NCI-H2196 treated with DMSO at 0.1 percent for 48 hours (cell line): Measurements from ENCODE around the gene HES7.

Experiments
- DNase-seq: peaks from one replicate; lab custom pipeline; 2025; ENCODE audit not compliant: unreplicated experiment; lab: John Stamatoyannopoulos, UW

The HES7 gene

DNA sequence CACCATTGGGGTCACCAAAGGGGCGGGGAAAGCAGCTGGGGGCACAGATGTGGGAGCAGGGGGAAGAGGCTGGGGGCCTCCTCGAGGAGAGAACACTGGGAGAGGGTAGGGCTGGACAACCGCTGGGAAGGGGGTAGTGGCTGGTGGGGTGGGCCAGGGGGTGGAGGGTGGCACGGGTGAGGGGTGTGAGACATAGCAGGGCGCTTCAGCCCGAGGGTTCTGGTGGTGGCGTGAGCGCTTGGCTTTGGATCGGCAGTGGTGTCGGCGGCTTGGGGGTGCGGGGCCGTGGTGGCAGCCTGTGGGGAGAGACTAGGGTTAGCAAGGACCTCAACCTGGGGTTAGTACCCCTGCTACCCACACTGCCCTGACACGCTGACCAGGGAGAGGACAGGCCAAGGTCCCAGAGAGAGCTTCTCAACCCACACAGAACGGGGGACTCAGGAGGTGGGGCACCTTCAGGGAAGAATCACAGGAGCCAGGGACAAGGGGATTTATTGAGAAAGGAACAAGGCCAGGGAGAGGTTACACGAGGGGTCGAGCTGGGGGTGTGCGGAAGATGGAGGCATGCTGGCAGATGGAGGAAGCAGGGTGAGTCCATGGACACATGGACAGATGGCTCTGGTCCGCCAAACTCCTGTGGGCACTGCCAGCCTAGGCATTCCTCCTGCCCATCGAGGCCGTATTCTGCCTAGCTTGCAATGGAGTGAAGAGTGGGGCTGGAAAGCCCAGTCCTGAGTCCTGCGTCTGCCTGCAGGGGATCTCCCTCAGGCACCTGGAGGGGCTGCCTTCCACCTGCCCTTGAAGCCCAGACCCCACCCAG is 19.9 kb upstream of the HES7 start:
- no peak for DNase-seq

DNA sequence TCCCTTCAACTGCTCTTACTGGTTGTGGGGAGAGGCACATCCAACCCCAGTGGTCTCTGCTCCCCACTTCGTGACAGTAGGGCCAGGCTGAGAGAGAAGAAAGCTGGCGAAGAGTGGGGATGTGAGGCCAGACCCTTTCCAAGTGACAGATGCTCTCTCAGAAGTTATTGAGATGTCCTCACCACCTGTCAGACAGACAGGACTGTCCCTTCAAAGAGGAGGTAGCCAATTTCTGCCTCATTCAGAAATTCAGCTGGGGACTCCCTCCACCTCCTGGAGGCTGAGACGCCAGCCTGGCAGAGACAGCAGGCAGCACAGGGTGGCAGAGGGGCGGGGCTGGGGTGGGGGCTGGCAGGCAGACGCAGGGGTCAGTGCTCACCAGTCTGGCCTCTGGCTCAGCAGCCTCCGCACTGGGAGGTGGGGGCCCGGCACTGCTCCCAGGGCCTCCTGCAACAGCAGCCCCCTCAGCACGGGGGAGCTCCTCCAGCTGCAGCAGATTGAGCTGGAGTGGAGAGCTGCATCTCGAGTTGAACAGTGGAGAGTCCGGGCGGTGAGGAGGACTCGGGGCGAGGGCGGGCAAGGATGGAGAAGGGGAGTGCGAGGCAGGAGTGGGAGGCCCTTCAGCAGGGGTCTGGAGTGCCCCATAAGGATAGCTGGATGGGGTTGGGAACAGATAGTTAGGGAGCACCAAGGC is 19.1 kb upstream of the HES7 start:
- no peak for DNase-seq

DNA sequence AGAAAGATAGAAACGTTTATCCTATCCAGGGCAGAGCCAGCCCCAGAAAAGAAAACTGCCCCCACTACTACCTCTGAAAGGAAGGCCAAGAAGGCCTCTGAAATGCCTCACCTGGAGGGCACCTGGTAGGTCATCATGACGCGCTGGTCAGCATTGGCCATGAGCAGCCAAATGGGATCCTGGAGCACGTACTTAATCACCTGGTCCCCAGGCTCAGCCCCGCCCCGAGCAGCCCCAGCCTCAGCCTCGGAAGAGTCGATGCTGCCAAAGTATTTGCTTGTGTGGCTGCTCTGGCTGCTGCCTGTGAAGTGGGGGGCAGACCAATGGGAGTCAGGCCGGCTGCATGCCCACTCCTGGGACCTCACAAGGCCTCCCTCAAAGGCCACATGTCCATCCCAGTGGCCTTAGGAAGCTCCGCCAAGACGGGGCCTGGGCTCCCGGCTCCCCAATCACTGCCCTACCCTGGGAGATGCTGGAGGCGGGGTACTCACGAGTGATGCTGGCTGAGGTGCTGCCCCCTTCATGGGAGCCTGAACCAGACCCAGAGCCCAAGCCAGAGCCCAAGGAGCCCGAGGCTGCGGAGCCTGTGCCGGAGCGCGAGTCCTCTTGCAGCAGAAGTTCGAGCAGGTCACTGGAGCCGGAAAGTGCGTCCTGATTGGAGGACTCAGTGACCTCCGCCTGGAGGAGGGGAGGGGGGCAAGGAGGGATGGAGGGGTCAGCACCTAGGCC is 18.4 kb upstream of the HES7 start:
- DNase-seq: no peak

DNA sequence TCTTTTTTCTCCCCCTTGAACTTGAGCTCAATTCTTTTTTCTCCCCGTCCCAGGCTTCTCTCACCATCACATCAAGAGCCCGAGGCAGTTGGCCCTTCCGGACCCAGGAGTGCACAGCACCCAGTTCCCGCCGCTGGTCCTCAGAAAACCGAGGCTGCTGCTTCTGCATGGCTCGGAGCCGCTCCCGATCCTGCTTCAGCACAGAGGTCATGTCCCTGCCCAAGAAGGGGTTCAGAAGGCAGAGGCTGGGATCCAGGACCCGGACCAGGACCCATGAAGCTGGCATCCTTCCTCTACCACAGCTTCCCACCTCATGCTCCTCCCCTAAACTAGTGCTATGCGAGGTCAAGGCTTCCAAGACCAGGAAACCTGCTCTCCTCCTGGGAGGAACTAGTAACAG is 17.8 kb upstream of the HES7 start:
- no peak for DNase-seq

DNA sequence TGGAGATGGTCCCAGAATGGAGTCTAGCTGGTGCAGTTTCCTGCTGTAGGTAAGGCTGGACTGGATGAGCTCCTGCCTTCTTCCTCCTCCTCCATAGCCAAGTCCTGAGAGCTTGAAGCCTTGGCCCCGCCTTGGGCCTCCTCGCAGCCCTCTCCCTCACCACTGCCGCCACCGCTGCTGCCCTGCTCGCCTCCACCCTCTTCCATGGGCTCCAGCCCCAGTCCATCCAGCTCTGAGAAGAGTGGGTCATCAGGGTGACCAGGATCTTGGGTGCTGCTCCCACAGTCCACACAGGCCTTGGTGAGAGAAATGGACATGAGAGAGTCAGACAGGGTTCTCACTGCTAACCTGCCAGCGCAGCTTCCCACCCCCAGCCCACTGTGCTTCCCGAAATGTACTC is 17.1 kb upstream of the HES7 start:
- no peak for DNase-seq

DNA sequence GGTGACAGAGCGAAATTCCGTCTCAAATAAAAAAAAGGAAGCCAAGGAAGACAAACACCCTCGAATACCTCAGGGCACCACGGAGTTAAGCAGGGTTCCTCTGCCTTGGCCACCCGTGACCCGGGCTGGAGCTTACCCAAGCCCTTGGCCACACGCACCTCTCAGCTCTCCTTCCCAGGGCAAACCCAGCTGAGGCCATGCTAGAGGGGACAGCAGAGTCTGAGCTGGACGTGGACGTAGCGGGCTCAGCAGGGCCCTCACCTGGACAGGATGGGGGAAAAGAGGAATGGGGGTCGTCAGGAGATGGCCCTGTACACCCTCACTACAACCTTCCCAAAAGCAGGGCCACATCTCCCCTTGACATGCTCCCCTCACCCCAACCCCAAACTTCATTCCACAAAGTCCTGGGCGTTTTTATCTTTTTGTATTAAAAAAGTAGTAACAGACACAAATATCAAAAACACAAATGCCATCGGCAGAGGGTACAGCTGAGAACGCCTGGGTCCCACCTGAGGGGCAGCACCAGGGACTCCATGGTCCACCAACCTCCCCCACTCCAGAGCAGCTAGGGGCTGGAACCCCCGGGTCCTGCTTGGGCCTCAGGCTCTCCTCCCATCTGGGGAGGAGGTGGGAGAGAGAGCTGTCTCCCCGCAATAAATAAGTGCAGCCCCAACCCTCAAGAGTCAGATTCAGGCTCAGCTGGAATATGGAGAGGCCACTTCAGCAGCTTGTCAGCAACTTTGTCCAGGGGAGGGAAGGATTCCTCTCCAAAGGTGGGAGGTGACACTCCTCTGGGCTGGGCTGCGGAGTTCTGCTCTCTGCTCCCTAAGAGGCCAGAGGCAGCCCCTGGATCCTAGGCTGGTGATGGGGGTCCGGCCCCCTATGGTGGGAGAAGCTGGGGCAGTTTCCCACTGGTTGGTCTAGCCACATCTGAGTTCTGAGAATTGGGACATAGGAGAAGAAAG is 16.4 kb upstream of the HES7 start:
- DNase-seq: no peak

DNA sequence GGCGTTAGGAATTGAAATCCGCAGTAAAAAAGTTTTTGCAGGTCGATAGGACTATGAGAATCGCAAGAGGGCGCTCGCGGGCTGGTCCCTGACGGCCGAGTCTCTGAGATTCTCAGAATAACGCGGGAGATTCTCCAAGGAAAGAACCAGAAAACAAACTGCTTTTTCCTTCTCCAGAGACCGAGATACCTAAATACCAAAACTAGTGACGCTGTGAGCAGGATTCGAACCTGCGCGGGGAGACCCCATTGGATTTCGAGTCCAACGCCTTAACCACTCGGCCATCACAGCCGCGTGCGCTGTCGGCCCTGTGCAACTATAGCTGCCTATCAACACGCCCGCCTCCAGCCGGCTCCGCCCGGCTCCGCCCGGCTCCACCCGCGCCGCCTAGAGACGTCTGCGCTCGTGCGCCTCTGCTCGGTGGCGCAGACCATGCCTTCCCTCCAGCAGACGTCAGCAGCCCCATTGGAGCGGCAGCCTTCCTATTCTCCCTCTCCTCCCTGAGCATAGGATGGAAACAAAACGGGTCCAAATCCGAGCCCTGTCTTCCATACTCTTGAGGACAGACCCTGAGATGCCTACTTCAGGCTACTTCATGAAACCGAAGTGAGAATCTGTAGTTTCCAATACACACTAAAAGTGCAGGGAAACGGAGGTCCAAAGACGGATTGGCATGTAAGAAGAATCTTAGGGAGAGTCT is 14.9 kb upstream of the HES7 start:
- peak; percentile 79 for DNase-seq

DNA sequence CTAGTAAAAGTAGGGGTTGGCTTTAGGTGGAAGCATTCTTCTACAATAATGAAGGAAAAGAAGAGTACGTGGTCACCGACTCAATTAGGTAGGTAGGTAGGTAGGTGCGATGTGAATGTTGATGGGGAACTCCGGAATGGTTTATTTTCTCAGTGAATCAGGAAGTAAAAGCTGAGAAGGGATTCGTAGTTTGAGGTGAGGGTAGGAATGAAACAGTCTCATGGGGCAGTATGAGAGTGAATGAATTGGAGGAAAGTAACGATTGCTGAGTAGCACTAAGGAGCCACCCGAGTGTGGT is 14.4 kb upstream of the HES7 start:
- no peak for DNase-seq

DNA sequence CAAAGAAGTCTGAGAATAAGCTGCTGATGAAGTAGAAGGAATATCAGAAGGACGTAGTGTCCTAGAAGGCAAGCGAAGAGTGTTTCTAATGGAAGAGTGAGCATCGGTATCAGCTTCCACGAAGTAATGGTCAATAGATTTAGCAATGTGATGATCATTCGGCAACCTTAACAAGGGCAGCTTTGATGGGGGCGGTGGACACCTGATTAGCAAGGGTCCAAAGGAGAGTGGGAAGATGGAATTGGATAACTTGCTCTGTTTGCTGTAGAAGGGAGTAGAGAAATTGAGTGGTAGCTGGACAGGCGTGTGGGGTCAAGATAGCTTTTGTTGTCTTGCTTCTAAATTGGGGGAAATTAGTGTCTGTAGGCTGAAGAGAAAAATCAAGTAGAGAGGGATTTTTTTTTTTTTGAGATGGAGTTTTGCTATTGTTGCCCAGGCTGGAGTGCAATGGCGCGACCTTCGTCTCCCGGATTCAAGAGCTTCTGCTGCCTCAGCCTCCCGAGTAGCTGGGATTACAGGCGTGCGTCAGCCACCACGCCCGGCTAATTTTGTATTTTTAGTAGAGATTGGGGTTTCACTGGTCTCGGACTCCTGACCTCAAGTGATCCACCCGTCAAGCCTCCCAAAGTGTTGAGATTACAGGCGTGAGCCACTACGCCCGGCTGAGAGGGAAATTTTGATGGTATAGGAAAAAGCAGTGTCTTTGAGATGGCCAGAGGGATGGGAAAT is 13.9 kb upstream of the HES7 start:
- DNase-seq: no peak

DNA sequence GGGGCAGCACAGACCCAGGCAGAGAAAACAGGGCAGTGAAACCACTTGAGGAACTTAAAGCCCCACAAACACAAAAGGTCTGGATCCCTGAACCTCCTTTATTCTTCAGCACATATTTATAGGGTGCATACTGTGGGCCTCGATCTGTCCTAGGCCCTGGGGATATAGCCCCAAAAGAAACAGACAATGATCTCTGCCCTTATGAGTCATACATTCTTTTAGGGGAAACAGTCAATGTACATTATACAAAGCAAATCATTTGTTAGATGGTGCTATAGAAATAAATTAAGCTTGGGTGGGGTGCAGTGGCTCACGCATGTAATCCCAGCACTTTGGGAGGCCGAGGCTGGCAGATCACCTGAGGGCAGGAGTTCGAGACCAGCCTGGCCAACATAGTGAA is 10.0 kb upstream of the HES7 start:
- no peak for DNase-seq

DNA sequence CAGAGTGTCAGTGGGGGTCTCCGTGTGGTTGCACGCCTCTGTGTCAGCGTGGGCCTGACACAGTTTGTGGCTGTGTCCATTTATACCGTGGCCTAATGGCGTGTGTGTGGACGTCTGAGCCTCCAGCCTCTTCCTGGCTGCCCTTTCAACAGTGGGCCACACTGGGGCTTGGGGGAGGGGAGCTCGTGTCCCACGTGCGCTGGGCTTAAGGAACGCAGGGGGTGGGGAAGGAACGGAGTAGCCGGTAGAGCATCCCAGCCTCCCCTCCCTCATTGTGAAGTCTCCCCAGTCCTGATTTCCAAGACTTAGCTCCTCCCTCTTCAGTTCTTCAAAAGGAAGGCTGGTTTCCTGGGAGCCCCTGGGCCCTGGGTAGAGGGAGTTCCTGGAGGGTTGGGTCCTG is 9.5 kb upstream of the HES7 start:
- DNase-seq: no peak

DNA sequence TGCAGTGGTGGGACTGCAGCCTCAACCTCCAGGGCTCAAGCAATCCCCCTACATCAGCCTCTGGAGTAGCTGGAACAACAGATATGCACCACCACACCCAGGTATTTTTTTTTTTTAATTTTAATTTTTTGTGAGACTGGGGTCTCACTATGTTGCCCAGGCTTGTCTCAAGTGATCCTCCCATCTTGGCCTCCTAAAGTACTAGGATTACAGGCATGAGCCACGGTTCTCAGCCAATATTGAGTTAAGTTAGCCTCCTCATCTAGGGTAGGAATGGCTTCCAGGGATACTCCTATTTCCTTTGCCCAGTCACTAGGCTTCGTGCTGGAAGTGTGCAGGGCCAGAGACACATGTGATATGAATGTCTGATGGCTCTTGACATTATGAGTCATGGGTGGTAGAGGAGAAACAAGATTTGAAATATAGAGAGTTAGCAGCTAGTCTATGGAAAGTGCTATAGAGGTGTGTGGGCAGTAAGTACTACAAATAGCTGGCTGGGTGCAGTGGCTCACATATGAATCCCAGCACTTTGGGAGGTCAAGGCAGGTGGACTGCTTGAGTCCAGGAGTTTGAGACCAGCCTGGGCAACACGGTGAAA is 8.0 kb upstream of the HES7 start:
- no peak for DNase-seq

DNA sequence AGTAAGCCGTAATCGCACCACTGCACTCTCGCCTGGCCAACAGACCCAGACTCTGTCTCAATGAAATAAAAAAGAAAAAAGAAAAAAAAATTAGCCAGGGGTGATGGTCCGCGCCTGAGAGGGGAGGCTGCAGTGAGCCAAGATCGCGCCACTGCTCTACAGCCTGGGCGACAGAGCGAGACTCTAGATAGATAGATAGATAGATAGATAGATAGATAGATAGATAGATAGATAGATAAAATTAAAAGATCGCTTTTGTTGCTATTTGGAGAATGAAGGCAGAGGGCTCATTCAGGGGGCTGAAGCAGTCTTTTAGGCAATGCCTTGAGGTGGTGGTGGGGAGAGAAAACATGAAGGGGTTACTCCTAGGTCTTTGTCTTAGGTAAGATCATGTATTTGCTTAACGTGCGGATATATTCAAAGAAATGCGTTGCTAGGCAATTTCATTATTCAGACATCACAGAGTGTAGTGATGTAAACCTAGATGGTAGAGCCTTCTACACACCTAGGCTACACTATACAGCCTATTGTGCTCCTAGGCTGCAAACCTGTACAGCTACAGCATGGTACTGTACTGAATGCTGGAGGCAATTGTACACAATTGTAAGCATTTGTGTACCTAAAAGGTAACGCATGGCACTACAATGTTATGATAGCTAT is 4.3 kb upstream of the HES7 start:
- no peak for DNase-seq

DNA sequence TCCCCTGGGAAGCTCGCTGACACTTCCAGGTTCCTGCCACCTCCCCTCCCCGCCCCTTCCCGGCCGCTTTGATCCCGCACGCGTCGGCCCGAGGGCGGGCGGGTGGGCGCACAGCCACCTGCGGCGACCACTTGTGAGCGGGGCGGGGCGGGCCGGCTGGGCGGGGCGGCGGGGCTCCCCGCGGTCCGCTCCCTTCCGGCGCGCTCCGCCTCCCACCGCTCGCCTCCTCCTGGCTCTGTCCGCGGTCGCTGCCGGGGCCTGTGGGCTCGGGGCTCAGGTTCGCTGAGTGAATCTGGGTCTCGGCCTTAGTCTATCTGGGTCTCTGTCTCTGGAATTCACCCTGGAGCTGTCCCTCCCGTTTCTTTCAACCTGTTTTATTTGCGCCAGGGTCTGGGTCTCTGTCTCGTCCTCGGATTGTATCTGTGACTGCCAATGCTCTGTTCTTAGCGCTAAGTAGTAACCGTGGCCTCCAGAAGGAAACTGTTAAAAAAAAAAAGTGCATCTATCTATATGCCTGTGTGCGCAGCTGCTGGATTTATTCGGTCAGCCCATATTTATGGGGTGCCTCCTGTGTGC is 2.7 kb upstream of the HES7 start:
- no peak for DNase-seq

DNA sequence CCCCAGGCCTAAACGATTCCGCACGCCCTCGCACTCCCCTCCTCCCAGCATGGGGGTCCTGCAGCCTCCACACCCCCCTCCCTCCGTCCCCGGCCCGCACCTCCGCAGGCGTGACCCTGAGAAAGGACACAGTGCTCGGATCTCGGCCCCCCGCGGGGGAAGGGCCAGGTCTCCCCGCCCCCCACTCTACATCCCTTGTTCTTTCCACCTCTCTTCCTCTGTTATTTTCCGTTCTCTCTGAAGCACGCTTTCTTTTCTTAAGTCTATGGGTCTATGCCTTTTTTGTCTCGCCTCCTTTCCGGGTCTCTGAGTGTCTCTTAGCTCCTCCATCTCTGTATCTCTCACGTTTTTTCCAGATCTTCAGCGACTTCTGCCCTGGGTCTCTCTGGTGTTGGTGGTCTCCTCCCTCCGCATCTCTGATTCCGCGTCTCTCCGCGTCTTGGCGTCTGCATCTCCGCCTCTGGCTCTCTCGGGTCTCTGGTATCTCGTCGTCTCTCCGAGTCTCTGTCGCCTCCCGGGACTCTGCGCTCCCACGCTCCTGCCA is 2.1 kb upstream of the HES7 start:
- no peak for DNase-seq

DNA sequence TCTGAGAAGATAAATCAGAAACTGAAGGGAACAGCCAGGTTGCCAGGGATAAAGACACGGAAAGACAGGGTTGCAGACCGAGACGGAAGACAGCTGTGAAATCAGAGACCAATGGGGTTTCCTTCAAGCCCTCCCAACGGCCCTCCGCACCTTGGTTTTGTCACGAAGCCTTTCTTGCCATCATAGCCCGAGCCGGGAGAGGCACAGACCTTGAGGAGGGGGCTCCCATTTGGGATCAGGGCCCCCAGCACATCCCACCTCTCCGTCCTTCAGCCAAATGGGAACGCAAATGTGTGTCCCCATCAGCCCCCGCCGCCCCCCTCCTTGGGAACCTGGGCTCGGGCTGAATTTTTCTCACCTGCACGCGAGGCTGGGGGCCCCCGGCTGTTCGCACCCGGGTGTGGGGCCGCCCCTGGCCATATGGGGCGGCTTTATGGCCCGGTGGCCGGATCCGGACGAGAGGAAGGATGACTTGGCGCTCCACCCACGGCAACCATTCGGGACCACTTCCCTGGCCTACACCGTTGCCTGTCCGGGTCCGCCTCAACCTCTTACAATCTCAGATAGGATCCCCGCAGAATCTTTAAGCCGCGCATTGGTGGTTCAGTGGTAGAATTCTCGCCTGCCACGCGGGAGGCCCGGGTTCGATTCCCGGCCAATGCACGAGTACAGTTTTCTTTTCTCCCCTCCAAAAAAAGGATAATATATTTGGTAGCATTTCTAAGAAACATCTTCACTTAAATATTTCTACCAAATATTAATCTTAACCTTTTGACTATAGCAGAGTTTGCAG is 1.4 kb upstream of the HES7 start:
- DNase-seq: no peak

DNA sequence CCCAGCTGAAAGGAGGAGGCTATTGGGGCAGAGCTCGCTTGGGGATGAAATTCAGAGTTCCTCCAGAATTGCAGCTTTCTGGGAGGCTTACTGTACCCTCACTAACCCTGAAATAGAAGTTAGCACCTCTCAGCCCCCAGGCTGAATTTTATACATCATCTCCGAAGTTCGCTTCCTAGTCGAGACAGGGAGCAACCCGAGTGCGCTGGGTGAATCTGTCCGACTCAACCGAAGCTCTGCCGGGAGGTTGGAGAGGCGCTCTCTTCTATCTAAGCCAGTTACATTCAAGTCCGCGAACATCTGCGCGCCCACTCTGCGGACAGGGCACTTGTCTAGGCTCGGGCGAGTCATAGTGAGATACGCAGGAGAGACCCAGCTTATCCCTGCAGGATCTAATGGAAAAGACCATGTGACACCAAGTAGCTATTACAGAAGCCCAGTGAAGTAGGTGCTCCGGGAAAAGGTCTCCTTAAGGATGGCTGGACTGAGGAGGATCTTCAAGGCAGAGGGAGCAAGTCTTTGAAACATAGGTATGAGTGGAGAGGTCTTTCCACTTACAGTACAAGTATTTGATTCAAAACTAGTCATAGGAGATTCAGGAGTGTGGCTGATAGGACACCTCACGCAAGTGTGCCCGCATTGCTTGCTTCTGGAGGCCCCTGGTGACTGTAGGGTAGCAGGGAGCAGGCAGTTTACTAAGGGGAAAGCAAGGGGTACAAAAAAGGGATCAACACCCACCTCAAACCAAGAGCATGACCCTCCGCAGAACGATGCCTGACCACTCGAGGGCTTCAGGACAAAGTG is 646 bp upstream of the HES7 start:
- DNase-seq: no peak
